Measurements from ENCODE around the gene SNED1.
A peak's percentile ranks its signal among the peaks of the same experiment; 100 is the strongest.

SNED1 gene

GRCh38 chr2:241007111-241007510 is 8.7 kb downstream of the SNED1 start:
- H3K36me3 ChIP-seq (ENCODE audit: insufficient read depth, low read length): peaks cover 17% of the 10 kb centered on the region
- H3K4me3 ChIP-seq (ENCODE audit: low read length): no peak overlapping the region
- H3K9ac ChIP-seq (ENCODE audit: low read depth, low read length): no peak overlapping the region
- H3K4me2 ChIP-seq (ENCODE audit: low read length): no peak overlapping the region
- H3K9me3 ChIP-seq (replicated peaks; ENCODE audit: low read length): peaks cover 10% of the 10 kb centered on the region
- H3K4me1 ChIP-seq (ENCODE audit: control insufficient read depth, insufficient read depth, low read length): peaks cover 32% of the 10 kb centered on the region
- H3K27me3 ChIP-seq (ENCODE audit: control insufficient read depth, insufficient read depth, low read length): no peaks in the 10 kb centered on the region

GRCh38 chr2:241007880-241008710 is 9.7 kb downstream of the SNED1 start:
- H3K27me3 ChIP-seq (ENCODE audit: control insufficient read depth, insufficient read depth, low read length): no peaks in the 10 kb centered on the region
- no peak overlapping the region for H3K4me2 ChIP-seq (ENCODE audit: low read length)
- H3K9me3 ChIP-seq (replicated peaks; ENCODE audit: low read length): peaks cover 10% of the 10 kb centered on the region

GRCh38 chr2:241008711-241009121 is 10.3 kb downstream of the SNED1 start:
- no peak overlapping the region for H3K4me3 ChIP-seq (ENCODE audit: low read length)
- H3K27me3 ChIP-seq (ENCODE audit: control insufficient read depth, insufficient read depth, low read length): no peaks in the 10 kb centered on the region
- H3K36me3 ChIP-seq (ENCODE audit: insufficient read depth, low read length): peaks cover 6% of the 10 kb centered on the region
- peaks cover 6% of the 10 kb centered on the region for H3K9me3 ChIP-seq (replicated peaks; ENCODE audit: low read length)
- H3K9ac ChIP-seq (ENCODE audit: low read depth, low read length): no peak overlapping the region
- peaks cover 29% of the 10 kb centered on the region for H3K4me1 ChIP-seq (ENCODE audit: control insufficient read depth, insufficient read depth, low read length)
- no peak overlapping the region for H3K4me2 ChIP-seq (ENCODE audit: low read length)

More at GRCh38 chr2:241007880-241008710, 9.7 kb downstream of the SNED1 start:
- H3K4me3 ChIP-seq (ENCODE audit: low read length): no peak overlapping the region
- H3K4me1 ChIP-seq (ENCODE audit: control insufficient read depth, insufficient read depth, low read length): peaks cover 29% of the 10 kb centered on the region
- H3K9ac ChIP-seq (ENCODE audit: low read depth, low read length): no peak overlapping the region
- H3K36me3 ChIP-seq (ENCODE audit: insufficient read depth, low read length): peaks cover 12% of the 10 kb centered on the region

GRCh38 chr2:241009191-241009590 is 10.8 kb downstream of the SNED1 start:
- peaks cover 29% of the 10 kb centered on the region for H3K4me1 ChIP-seq (ENCODE audit: control insufficient read depth, insufficient read depth, low read length)
- no peaks in the 10 kb centered on the region for H3K27me3 ChIP-seq (ENCODE audit: control insufficient read depth, insufficient read depth, low read length)
- H3K4me3 ChIP-seq (ENCODE audit: low read length): peak overlapping the region; percentile 66
- H3K4me2 ChIP-seq (ENCODE audit: low read length): peak overlapping the region; percentile 87
- H3K9me3 ChIP-seq (replicated peaks; ENCODE audit: low read length): peaks cover 2% of the 10 kb centered on the region
- peak overlapping the region; percentile 67 for H3K9ac ChIP-seq (ENCODE audit: low read depth, low read length)
- peaks cover 3% of the 10 kb centered on the region for H3K36me3 ChIP-seq (ENCODE audit: insufficient read depth, low read length)

- Histone ChIP-seq H3K9ac (ENCODE audit: low read depth, low read length) (peak overlapping the region; percentile 67), H3K27me3 (ENCODE audit: control insufficient read depth, insufficient read depth, low read length) (no peaks in the 10 kb centered on the region), H3K36me3 (ENCODE audit: insufficient read depth, low read length) (peaks cover 6% of the 10 kb centered on the region)
These were observed 11.4 kb downstream of the SNED1 start for GRCh38 chr2:241009601-241010530.

GRCh38 chr2:241010531-241011295 is 12.3 kb downstream of the SNED1 start:
- Histone ChIP-seq H3K9me3 (replicated peaks; ENCODE audit: low read length) (no peaks in the 10 kb centered on the region), H3K9ac (ENCODE audit: low read depth, low read length) (peak overlapping the region; percentile 67), H3K4me2 (ENCODE audit: low read length) (peak overlapping the region; percentile 87), H3K4me3 (ENCODE audit: low read length) (peak overlapping the region; percentile 66), H3K27me3 (ENCODE audit: control insufficient read depth, insufficient read depth, low read length) (no peaks in the 10 kb centered on the region), H3K4me1 (ENCODE audit: control insufficient read depth, insufficient read depth, low read length) (peaks cover 29% of the 10 kb centered on the region), H3K36me3 (ENCODE audit: insufficient read depth, low read length) (peaks cover 10% of the 10 kb centered on the region)

More at GRCh38 chr2:241009601-241010530, 11.4 kb downstream of the SNED1 start:
- Histone ChIP-seq H3K4me3 (ENCODE audit: low read length) (peak overlapping the region; percentile 66), H3K4me1 (ENCODE audit: control insufficient read depth, insufficient read depth, low read length) (peaks cover 29% of the 10 kb centered on the region), H3K4me2 (ENCODE audit: low read length) (peak overlapping the region; percentile 87), H3K9me3 (replicated peaks; ENCODE audit: low read length) (peaks cover 2% of the 10 kb centered on the region)

GRCh38 chr2:241011296-241011600 is 12.8 kb downstream of the SNED1 start:
- Histone ChIP-seq H3K36me3 (ENCODE audit: insufficient read depth, low read length) (peaks cover 10% of the 10 kb centered on the region), H3K4me1 (ENCODE audit: control insufficient read depth, insufficient read depth, low read length) (peaks cover 29% of the 10 kb centered on the region), H3K9ac (ENCODE audit: low read depth, low read length) (no peak overlapping the region), H3K4me2 (ENCODE audit: low read length) (no peak overlapping the region), H3K4me3 (ENCODE audit: low read length) (no peak overlapping the region), H3K9me3 (replicated peaks; ENCODE audit: low read length) (no peaks in the 10 kb centered on the region), H3K27me3 (ENCODE audit: control insufficient read depth, insufficient read depth, low read length) (no peaks in the 10 kb centered on the region)

GRCh38 chr2:241011751-241012510 is 13.5 kb downstream of the SNED1 start:
- Histone ChIP-seq H3K36me3 (ENCODE audit: insufficient read depth, low read length) (peaks cover 10% of the 10 kb centered on the region), H3K4me3 (ENCODE audit: low read length) (no peak overlapping the region), H3K4me1 (ENCODE audit: control insufficient read depth, insufficient read depth, low read length) (peaks cover 29% of the 10 kb centered on the region), H3K4me2 (ENCODE audit: low read length) (no peak overlapping the region), H3K9me3 (replicated peaks; ENCODE audit: low read length) (no peaks in the 10 kb centered on the region), H3K9ac (ENCODE audit: low read depth, low read length) (no peak overlapping the region), H3K27me3 (ENCODE audit: control insufficient read depth, insufficient read depth, low read length) (no peaks in the 10 kb centered on the region)

GRCh38 chr2:241014224-241014623 is 15.8 kb downstream of the SNED1 start:
- Histone ChIP-seq H3K9ac (ENCODE audit: low read depth, low read length) (no peak overlapping the region), H3K4me3 (ENCODE audit: low read length) (no peak overlapping the region), H3K4me1 (ENCODE audit: control insufficient read depth, insufficient read depth, low read length) (peaks cover 26% of the 10 kb centered on the region), H3K4me2 (ENCODE audit: low read length) (no peak overlapping the region), H3K9me3 (replicated peaks; ENCODE audit: low read length) (no peaks in the 10 kb centered on the region), H3K36me3 (ENCODE audit: insufficient read depth, low read length) (peaks cover 25% of the 10 kb centered on the region), H3K27me3 (ENCODE audit: control insufficient read depth, insufficient read depth, low read length) (no peaks in the 10 kb centered on the region)

GRCh38 chr2:241014764-241015163 is 16.3 kb downstream of the SNED1 start:
- H3K4me3 ChIP-seq (ENCODE audit: low read length): no peak overlapping the region
- H3K9ac ChIP-seq (ENCODE audit: low read depth, low read length): no peak overlapping the region
- H3K4me1 ChIP-seq (ENCODE audit: control insufficient read depth, insufficient read depth, low read length): peaks cover 20% of the 10 kb centered on the region
- H3K27me3 ChIP-seq (ENCODE audit: control insufficient read depth, insufficient read depth, low read length): no peaks in the 10 kb centered on the region
- H3K4me2 ChIP-seq (ENCODE audit: low read length): no peak overlapping the region
- H3K9me3 ChIP-seq (replicated peaks; ENCODE audit: low read length): no peaks in the 10 kb centered on the region
- peaks cover 26% of the 10 kb centered on the region for H3K36me3 ChIP-seq (ENCODE audit: insufficient read depth, low read length)

Data from skeletal muscle satellite cell (primary cell).